Measurements from ENCODE around the gene ODAPH.
"Not testable (repeated sequence)": the region's sequence is repeated elsewhere in the genome, so short reads cannot be mapped to it uniquely, and the experiment has no call there.

The ODAPH gene

GRCh38 chr4:75555294-75556164 is at the start of gene ODAPH:
ODAPH (plus strand) TSS chr4:75556066; CDS start chr4:75556083, 17 bp downstream.
- no peak for DNase-seq

- DNase-seq: not testable (repeated sequence)
Observed at GRCh38 chr4:75509592-75509991, 46.3 kb upstream of the ODAPH start.

- DNase-seq: no peak
Observed at GRCh38 chr4:75511841-75512240, 44.0 kb upstream of the ODAPH start.

DNA sequence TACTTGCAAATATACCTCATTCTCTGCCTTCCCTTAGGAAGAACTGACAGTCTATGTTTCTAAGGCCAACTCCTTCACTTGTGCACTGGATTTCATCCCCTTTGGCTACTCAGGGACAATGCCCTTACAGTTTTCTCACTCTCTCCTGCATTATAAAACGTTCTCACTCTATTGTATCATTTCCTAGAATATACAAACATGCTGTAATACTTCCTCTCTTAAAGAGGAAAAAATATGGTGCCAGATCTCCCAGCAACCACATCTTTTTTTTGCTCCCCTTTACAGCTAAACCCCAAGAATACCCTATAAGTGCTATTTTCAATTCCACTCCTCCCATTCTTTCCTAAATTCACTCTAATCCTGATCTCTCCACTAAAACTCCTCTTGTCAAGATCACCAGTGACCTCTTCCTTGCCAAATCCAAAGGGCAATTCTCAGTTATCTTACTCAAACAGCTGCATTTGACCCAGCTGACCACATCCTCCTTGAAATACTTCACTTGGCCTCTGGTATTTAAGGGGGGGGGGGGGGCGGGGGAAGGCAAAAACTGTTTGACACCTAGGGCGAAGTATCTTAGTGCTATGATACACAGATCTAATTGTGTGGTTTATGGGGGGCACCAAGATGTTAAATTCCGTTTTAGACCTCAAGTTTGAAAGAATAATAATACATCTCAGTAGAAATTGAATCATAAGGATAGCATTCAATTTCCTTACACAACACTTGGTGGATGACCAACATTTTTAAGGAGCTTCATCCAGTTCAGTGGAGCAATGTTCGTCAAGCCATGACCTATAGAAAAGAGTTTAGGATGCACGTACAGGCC is 43.3 kb upstream of the ODAPH start:
- no peak for DNase-seq

GRCh38 chr4:75513526-75514130 is 42.2 kb upstream of the ODAPH start:
- no peak for DNase-seq

DNA sequence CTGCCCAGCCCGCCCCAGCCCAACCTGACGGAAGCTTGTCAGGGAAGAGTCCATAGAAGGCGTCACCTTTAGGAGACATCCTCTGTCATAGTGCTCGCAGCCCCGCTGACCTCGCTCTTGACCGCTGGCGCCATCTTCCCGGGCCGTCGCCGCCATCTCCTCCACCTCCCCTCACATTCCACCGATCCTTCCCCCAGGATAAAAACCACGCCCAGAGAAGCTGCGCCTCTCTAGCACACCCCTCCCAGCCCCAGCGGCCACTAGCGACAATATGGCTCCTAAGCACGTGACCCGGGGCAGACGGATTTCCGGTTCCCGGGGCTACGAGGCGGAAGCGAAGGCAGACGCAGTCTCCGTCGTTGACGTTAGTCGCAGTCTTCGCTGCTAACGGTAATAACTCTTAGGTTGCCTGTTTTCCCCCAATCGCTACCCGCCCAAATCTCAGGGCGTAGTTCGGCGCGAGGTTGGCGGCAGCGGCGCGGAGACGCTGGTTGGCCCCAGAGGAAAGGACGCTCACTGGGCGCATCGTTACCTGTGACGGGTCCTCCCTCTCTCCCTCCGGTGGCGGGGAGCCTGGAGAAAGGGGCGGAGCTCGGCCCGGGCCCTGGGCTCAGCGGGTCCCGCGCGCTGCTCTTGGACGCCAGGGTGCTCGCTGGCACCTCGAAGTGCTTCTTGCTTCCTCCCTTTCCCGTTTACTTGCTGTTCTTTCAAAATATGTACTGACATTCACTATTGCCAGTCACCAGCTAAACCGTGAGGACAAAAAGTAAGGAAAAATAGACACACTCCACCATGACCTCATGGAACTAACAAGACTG is 41.5 kb upstream of the ODAPH start, which contains the start of the genes RCHY1 and THAP6:
Gene RCHY1, minus strand, starts transcription at position 273 of the 818 bp plus-strand sequence. Its CDS starts 117 bp downstream, at position 156.
Gene THAP6, plus strand, starts transcription at position 343 of the 818 bp plus-strand sequence. CDS start 980 bp downstream, outside the sequence.
- DNase-seq: peak; percentile 99

GRCh38 chr4:75514949-75515612 is 40.8 kb upstream of the ODAPH start:
- no peak for DNase-seq

DNA sequence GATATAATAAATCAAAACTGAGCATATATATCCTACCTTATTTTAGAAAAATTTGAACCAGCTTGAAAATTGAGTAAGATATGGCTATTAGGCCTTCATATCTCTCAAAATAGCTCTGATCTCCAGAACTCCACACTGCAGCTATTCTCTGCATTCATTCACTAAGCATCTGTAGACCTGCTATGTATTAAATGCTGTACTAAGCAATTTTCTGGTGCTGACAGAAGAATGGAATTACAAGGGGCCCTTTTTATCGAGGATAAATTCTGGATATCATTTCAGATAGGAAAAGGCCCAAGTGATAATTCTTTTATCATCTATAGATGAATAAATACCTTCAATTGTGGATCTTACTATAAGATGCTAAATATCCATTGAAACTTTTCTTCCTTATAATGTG is 39.7 kb upstream of the ODAPH start:
- DNase-seq: no peak

- not testable (repeated sequence) for DNase-seq
Observed at GRCh38 chr4:75519452-75519851, 36.4 kb upstream of the ODAPH start.

GRCh38 chr4:75525086-75525485 is 30.8 kb upstream of the ODAPH start:
- DNase-seq: no peak

- no peak for DNase-seq
Observed at GRCh38 chr4:75525910-75526309, 30.0 kb upstream of the ODAPH start.

DNA sequence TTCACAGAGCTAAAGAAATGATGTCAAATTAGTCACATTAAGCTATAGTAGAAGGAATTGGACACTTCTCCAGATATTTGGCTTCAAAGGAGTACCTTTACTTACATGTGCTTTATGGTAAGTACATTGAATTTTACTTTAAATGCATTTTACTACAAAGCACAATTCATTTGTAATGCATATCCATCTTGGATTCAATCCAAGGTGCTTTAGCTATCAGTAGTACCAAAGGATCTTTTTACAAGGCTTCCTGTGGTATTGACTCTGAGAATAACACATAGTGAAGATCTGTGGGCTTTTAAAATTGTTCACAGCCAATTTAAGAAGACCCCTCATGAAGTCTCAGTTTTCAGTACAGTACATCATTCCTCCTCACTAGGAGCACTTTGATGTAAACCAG is 28.4 kb upstream of the ODAPH start:
- DNase-seq: no peak

DNA sequence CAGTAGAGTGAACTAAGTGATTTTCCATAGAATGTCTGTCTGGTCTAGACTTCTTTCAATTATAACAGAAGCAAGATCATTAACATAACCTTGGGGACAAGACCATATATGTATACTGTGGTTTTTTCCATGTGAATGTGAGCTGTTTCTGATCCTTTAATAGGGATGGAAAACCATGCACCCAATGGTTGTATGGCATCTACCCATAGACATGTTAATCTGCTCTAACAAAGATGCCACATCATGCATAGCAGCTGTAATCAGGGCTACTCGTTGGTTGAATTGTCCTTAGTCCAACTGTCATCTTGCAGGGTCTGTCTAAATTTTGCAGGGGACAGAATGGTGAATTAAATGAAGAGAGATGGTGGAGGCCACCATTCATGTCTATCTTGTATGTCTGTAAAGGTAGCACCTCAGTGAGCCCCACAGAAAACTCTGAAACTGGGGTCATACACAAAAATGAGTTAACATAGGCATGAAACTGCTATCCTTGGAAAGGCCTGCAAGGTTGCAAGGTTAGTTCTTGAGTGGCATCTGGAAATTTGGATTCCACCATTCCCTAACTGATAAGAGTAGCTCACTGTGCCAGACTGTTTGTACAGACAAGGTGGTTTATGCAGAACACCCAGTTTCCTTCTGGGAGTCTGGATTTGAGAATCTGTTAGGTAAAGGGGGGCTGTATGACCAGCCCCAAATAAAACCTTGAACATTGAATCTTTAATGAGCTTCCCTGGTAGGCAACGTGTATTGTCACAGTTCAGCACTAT is 25.1 kb upstream of the ODAPH start:
- DNase-seq: no peak

GRCh38 chr4:75531536-75532143 is 24.2 kb upstream of the ODAPH start:
- DNase-seq: not testable (repeated sequence)

GRCh38 chr4:75533339-75533887 is 22.5 kb upstream of the ODAPH start:
- not testable (repeated sequence) for DNase-seq

DNA sequence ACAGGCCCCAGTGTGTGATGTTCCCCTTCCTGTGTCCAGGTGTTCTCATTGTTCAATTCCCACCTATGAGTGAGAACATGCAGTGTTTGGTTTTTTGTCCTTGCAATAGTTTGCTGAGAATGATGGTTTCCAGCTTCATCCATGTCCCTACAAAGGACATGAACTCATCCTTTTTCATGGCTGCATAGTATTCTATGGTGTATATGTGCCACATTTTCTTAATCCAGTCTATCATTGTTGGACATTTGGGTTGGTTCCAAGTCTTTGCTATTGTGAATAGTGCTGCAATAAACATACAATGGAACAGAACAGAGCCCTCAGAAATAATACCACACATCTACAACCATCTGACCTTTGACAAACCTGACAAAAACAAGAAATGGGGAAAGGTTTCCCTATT is 21.9 kb upstream of the ODAPH start:
- not testable (repeated sequence) for DNase-seq

- DNase-seq: not testable (repeated sequence)
Observed at GRCh38 chr4:75537308-75537707, 18.6 kb upstream of the ODAPH start.

GRCh38 chr4:75542824-75543223 is 13.0 kb upstream of the ODAPH start:
- no peak for DNase-seq

GRCh38 chr4:75544220-75544619 is 11.6 kb upstream of the ODAPH start:
- not testable (repeated sequence) for DNase-seq

DNA sequence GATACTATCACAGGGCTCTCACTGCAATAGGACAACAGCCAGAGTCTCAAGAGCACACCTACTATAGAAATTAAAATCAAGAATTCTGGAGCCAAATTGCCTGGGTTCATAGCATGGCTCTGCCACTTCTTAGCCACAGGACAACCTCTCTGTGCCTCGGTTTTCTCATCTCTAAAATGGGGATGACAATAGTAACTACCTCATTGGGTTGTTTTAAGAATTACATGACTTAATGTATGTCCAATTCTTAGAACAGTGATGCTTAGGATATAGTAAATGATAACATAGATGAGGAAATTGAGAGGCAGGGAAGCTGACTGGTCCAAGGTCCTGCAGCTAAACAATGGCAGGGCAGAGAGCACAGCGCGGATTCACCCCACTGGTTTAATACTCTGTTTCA is 11.0 kb upstream of the ODAPH start:
- no peak for DNase-seq

All from retina (tissue), 1 donor.